Right lobe of liver (tissue), 6 donors: ENCODE data around the gene AMBRA1. TPM values are rescaled to one million over a fixed set of nuclear protein-coding genes. Genes with fewer than 3 reads are reported as not detected.
A peak's percentile ranks its signal among the peaks of the same experiment; 100 is the strongest.

Experiments used
- ATAC-seq, 4 donors: fragments of 200-7000 bp; cut with Tn5 transposase; one replicate each; pipeline ENCODE4 v1.9.1; 2020; ENCODE audit warnings: mild to moderate bottlenecking in 4 of 4, moderate library complexity in 4 of 4
- DNase-seq, 3 donors: peaks; one replicate each; pipeline ENCODE4 v3.0.0-alpha.2; 2020
- H3K27ac ChIP-seq, 3 donors: fragments of 200-600 bp; one replicate each; pipeline ENCODE4 v1.8.0; 2022
- H3K27me3 ChIP-seq, 2 donors: fragments of 200-600 bp; one replicate each; pipeline ENCODE4 v1.8.0; 2022
- H3K36me3 ChIP-seq, 4 donors: fragments of 200-600 bp; sonication (generic) in 1 of 4; one replicate each; pipeline versions ENCODE4 v1.5.1 to v1.8.0; 2017 to 2022; ENCODE audit warnings: control low read depth in 1 of 4
- H3K4me1 ChIP-seq, 4 donors: fragments of 200-600 bp; sonication (generic) in 1 of 4; one replicate each; pipeline versions ENCODE4 v1.5.1 to v1.8.0; 2017 to 2022; ENCODE audit warnings: control low read depth in 1 of 4
- H3K4me3 ChIP-seq, 3 donors: fragments of 200-600 bp; one replicate each; pipeline ENCODE4 v1.8.0; 2022
- H3K9me3 ChIP-seq, 4 donors: fragments of 200-600 bp; sonication (generic) in 1 of 4; one replicate each; pipeline versions ENCODE4 v1.5.1 to v1.8.0; 2017 to 2022; ENCODE audit warnings: control low read depth in 1 of 4
- CTCF ChIP-seq, 4 donors: fragments of 200-600 bp in 3 of 4; fragments of 450-650 bp in 1 of 4; IDR thresholded peaks; one replicate each; pipeline versions ENCODE4 v1.5.1 to v1.8.0; 2016 to 2022; ENCODE audit warnings: antibody characterized with exemption in 4 of 4, mild to moderate bottlenecking in 2 of 4
- POLR2A ChIP-seq: fragments of 450-650 bp; IDR thresholded peaks from one replicate; pipeline ENCODE4 v1.6.1; 2017; ENCODE audit warnings: antibody characterized with exemption, mild to moderate bottlenecking
- WGBS: methylation state at CpG from one replicate; pipeline ENCODE4 v1.1.6; 2018; ENCODE audit warnings: low coverage, low lambda C conversion rate; ENCODE audit not compliant: insufficient coverage; ENCODE audit errors: missing lambda C conversion rate; 5-methylcytosine and 5-hydroxymethylcytosine counted together
- intact Hi-C, 2 donors: fragments of 100-400 bp; cut with DNase I; formaldehyde crosslinking; loops; one replicate each; pipeline versions ENCODE4 v1.11.2 to v1.14.1; 2022
- total RNA-seq, 6 experiments: library from RNA; depleted of rRNA in 2 of 6; stranded (reverse); fragments of >200 nt in 2 of 6; fragmentation: NEBNext Ultra II Directional in 3 of 6; extraction: Animal tissue kit (Norgen Biotek cat#: 25700) in 3 of 6; gene quantifications; one replicate each; pipeline versions ENCODE4 v1.1.0 to v1.2.4, GENCODE V29; 2016 to 2023
- donor health status: DM: no; HTN: yes; CAD: no.
- donor health status: DM: no; HTN: no; CAD: no.
- donor health status: DM: no; HTN: no; CAD: no.
- donor health status: DM: no; HTN: yes; CAD: no.
- donor health status: DM: no; HTN: yes; CAD: no.

AMBRA1 gene
- total RNA-seq, 6 experiments from 2014 or later, result 11.0 to 15.7 (median 13.6) TPM

- no CpG with 5 or more reads among the region's 80 CpGs for WGBS
- H3K4me3 ChIP-seq, result peak overlapping the region; percentile 30 to 55 (median 42)
- no peak overlapping the region for H3K27ac ChIP-seq
- ATAC-seq, result peak; percentile 72 to 76 (median 74)
- DNase-seq, result peak; percentile 71 to 81 (median 80)
- no peaks in the 10 kb centered on the region for H3K36me3 ChIP-seq
- intact Hi-C loops, result loop anchor here (10.0 kb wide), 1 partner anchor 145 kb away; no protein-coding TSS in a partner anchor
- H3K4me1 ChIP-seq, result peaks cover 0 to 35% (median 3%) of the 10 kb centered on the region in 4 donors
- no peaks in the 10 kb centered on the region for H3K9me3 ChIP-seq
- peaks cover 7 to 15% of the 10 kb centered on the region in 2 donors for H3K27me3 ChIP-seq
- TF ChIP-seq CTCF (IDR thresholded peaks at IDR 0.05) (peak; percentile 60 to 94 (median 90)), POLR2A (no peak)
Measured at GRCh38 chr11:46389450-46390330, 204.1 kb downstream of the AMBRA1 start.

GRCh38 chr11:46388619-46389449 lies 205.0 kb downstream of the AMBRA1 start:
- WGBS, result 8% methylated on average over 6 of the region's 21 CpGs
- Histone ChIP-seq H3K4me3 (peak overlapping the region in 1 of 3 donors; percentile 42), H3K27me3 (peaks cover 7 to 15% of the 10 kb centered on the region in 2 donors), H3K27ac (no peak overlapping the region), H3K4me1 (peaks cover 0 to 35% (median 3%) of the 10 kb centered on the region in 4 donors), H3K36me3 (no peaks in the 10 kb centered on the region), H3K9me3 (no peaks in the 10 kb centered on the region)
- TF ChIP-seq CTCF (IDR thresholded peaks at IDR 0.05) (no peak), POLR2A (no peak)
- DNase-seq (no peak), ATAC-seq (no peak)
- intact Hi-C loops, result loop anchor here (10.0 kb wide), 1 partner anchor 146 kb away; no protein-coding TSS in a partner anchor

- Histone ChIP-seq H3K4me3 (no peak overlapping the region), H3K27me3 (peaks cover 7 to 15% of the 10 kb centered on the region in 2 donors), H3K27ac (no peak overlapping the region), H3K9me3 (no peaks in the 10 kb centered on the region), H3K36me3 (no peaks in the 10 kb centered on the region), H3K4me1 (peaks cover 0 to 35% (median 3%) of the 10 kb centered on the region in 4 donors)
- ATAC-seq (no peak), DNase-seq (no peak)
- intact Hi-C loops, result loop anchor here (10.0 kb wide), 1 partner anchor 147 kb away; no protein-coding TSS in a partner anchor
- TF ChIP-seq CTCF (IDR thresholded peaks at IDR 0.05) (no peak), POLR2A (no peak)
- 17% methylated on average over 6 of the region's 24 CpGs for WGBS
Measured at GRCh38 chr11:46387919-46388618, 205.8 kb downstream of the AMBRA1 start.

- ATAC-seq (no peak), DNase-seq (no peak)
- H3K36me3 ChIP-seq, result no peaks in the 10 kb centered on the region
- H3K4me1 ChIP-seq, result peaks cover 0 to 30% (median 3%) of the 10 kb centered on the region in 4 donors
- intact Hi-C loops, result loop anchor here (10.0 kb wide), 1 partner anchor 147 kb away; no protein-coding TSS in a partner anchor
- no peak overlapping the region for H3K27ac ChIP-seq
- no peaks in the 10 kb centered on the region for H3K9me3 ChIP-seq
- TF ChIP-seq POLR2A, result no peak
- no peak for TF ChIP-seq CTCF (IDR thresholded peaks at IDR 0.05)
- H3K4me3 ChIP-seq, result no peak overlapping the region
- peaks cover 7 to 15% of the 10 kb centered on the region in 2 donors for H3K27me3 ChIP-seq
- WGBS, result 50% methylated on average over 3 of the region's 5 CpGs
Measured at GRCh38 chr11:46387456-46387855, 206.4 kb downstream of the AMBRA1 start.
